GM21381 (cell line): ENCODE data around the gene NMUR1.
"Not testable (repeated sequence)": the region's sequence is repeated elsewhere in the genome, so short reads cannot be mapped to it uniquely, and the experiment has no call there.

ENCODE experiments used
- ATAC-seq: cut with Tn5 transposase; IDR thresholded peaks from one replicate; pipeline ENCODE4 v1.9.1; 2021; ENCODE audit warnings: mild to moderate bottlenecking, moderate library complexity; ENCODE audit not compliant: unreplicated experiment

NMUR1 gene, protein sequence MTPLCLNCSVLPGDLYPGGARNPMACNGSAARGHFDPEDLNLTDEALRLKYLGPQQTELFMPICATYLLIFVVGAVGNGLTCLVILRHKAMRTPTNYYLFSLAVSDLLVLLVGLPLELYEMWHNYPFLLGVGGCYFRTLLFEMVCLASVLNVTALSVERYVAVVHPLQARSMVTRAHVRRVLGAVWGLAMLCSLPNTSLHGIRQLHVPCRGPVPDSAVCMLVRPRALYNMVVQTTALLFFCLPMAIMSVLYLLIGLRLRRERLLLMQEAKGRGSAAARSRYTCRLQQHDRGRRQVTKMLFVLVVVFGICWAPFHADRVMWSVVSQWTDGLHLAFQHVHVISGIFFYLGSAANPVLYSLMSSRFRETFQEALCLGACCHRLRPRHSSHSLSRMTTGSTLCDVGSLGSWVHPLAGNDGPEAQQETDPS

DNA sequence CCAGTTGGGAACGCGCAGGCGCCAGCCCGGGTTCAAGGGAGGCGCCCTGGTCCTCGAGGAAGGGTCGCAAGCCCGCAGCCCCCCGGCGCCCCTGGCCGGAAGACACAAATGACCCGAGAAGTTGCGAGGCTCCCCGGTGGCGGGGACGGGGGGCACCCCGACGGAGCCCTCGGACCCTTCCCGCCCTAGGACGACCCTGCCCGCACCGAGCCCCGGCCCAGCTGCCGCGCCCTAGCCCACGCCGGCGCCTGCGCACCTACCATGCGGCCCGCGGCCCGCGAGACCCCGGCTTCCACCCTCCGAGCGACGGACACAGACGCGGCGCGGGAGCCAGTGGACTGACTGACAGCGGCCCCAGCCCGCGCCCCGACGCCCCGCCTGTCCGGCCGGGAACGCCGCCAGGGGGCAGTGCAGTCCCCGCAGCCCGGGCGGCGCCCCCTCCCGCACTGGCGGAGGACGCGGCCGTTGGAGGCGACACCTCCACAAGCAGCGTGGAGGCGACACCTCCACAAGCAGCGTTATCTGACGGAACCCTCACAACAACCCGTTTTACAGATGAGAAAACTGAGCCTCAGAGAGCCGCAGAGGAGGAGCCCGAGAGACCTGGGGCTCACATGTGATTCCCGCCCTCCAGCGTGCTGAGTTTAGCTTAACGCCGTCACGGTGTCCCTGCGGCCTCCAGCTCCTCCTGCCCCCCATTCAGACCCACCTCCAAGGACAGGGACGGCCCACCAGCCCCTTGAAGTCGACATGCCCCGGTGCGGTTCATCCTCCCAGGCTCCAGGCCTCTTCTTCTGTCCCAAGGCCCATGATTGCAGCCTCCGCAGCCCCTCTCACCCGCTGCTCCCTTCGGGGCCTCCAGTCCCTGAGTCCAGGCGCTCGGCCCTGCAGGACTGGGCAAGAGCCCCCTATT lies at the start of gene NMUR1:
Gene NMUR1, minus strand, starts transcription at position 347 of the 913 bp plus-strand sequence. Its CDS starts 84 bp downstream, at position 263.
- ATAC-seq: peak; percentile 74

GRCh38 chr2:231579560-231579959 lies 49.3 kb upstream of the NMUR1 start:
- no peak for ATAC-seq

GRCh38 chr2:231578655-231579054 lies 48.4 kb upstream of the NMUR1 start:
- not testable (repeated sequence) for ATAC-seq

DNA sequence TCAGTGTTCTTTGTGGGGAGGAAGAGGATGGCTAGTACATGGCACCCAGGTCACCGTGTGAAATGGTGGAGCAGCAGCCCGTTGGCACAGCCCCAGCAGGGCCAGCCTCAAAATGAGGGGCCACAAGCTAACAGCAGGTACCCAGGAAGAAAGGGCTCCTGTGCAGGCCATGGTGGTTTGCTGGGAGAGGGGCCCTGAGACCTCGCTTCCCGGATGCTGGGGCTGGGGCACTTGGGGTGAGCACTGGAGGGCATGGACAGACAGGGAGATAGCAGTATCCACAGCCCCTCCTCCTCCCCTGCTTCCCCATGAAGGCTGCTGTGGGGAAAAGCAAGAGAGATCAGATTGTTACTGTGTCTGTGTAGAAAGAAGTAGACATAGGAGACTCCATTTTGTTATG lies 46.2 kb upstream of the NMUR1 start:
- ATAC-seq: no peak

DNA sequence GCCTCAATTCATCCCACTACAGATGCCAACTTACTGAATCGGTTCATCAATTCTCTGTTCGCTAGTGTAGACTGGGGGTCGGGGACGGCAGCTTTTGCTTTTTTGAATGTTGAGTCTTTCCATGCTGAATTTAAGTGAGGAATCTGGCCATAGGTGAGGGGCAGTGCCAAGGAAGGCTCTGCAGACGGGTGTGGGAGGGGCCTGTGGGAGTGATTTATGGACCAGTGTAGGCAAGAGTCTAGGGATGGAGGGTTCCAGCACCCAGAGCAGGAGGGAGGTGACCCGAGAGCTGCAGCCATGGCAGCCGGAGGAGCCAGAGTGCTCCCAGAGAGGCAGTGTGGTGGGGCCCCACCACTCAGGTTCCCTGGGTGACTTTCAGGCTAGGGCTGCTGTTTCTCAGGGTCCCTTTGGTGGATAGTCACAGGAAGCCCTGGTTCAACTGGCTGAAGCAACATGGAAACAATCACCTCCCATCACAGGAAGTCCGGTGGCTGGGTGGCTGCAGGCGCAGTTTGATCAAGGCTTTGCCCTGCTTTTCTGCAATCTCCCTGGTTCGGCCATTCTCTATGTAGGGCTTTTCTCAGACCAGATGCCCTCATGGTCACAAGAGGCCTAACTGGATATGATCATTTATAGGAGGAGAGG lies 45.5 kb upstream of the NMUR1 start:
- no peak for ATAC-seq

GRCh38 chr2:231573698-231574421 lies 43.6 kb upstream of the NMUR1 start:
- ATAC-seq: no peak

DNA sequence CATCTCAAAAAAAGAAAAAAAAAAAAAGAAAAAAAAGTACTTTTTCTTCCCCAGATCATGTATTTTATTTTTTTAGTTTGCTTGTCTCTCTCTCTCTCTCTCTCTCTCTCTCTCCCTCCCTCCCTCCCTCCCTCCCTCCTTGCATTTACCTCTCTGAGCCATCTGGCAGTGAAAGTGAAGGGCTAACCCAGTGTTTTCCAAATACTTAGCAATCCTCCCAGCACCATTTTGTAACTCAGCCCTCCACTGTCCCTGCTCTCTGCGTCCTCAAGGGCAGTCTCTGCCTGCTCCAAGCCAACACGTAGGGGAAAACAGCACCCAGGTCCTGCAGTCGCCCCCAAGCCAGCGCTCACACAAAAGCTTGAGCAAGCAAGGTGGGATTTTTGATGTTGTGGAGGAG lies 42.9 kb upstream of the NMUR1 start:
- no peak for ATAC-seq

DNA sequence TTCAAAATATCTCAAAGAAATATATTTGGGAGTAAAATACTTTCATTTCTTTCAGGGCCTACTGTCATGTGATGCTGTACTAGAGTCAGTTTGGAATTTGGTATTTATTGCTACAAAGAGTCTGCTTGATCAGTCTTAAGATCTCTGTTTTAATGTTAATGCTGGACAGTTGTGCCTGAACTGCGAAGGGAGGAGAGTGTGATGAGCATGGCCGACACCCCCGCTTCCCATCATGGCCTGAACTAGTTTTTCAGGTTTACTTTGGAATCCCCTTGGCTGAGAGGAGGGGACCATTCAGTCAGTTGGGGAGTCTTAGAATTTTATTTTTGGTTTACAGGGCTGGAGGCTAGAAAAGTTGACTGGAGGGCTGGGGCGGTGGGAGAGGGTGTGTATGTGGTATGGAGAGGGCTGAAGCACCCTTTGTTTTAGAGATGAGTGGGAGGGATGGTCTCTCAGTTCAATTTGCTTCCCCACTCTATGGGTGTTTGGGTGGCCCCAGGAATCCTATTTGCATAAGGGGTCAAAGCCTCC lies 41.5 kb upstream of the NMUR1 start:
- no peak for ATAC-seq

GRCh38 chr2:231570915-231571314 lies 40.7 kb upstream of the NMUR1 start:
- not testable (repeated sequence) for ATAC-seq

- no peak for ATAC-seq
These were observed 38.7 kb upstream of the NMUR1 start for GRCh38 chr2:231568785-231569435.

DNA sequence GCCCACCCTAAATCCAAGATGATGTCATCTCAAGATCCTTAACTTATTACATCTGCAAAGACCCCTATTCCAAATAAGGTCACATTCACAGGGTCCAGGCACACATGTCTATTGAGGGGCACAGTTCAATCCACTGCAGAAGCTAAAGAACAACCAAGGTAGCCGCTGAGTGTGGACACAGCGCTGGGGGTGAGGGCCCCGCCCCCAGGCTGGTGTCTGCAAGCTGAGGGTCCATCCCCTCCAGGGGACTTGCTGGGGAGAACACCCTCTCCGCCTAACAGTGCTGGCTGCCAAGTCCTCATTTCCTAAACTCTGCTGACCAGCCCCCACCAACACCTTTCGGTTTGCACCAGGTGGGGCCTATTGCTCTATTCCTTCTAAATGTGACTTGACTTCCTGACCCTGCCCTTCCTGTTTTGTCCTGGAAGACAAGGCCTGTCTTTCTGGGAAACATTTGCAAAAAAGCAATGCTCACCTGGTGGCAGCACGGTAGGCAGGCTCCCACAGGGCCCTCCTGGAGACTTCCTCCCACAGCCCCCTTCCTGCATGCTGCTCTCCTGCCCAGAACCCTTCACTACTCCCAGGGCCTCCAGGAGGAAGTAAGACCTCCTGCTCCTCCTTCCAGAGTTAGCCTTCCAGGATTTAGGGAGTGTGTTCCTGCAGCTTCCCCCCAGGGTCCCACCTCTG lies 38.0 kb upstream of the NMUR1 start:
- ATAC-seq: no peak

GRCh38 chr2:231567159-231567558 lies 36.9 kb upstream of the NMUR1 start:
- no peak for ATAC-seq

- ATAC-seq: no peak
These were observed 35.8 kb upstream of the NMUR1 start for GRCh38 chr2:231565887-231566594.

DNA sequence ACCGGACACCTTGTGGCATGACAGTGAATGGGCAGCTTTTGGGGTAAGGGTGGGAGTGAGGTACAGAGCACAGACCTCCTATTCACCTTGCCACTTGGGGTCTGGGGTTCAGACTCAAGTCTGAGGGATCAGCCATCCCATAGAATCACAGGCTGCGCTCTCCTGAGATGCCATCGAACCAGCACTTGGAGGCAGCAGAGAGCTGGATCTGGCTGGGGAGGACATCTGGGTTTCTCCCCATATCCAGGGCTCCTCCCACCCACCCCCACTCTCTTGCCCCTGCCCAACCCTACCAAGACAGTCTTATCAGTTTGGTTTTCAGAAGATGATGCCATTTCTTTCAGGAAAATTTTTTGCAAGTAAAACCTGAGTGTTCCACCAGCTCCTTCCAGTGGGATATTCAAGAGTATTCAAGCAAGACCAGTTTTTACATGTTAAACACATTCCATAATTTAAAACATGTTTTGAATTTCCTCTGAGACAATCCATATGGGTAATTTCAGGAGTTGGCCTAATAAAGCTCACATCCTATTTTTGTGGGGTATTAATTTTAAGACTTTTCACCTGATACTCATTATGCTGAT lies 33.2 kb upstream of the NMUR1 start:
- no peak for ATAC-seq

- ATAC-seq: peak; percentile 71
These were observed 27.4 kb upstream of the NMUR1 start for GRCh38 chr2:231557571-231558217.

- ATAC-seq: no peak
These were observed 26.7 kb upstream of the NMUR1 start for GRCh38 chr2:231556981-231557380.

- not testable (repeated sequence) for ATAC-seq
These were observed 26.3 kb upstream of the NMUR1 start for GRCh38 chr2:231556496-231556895.
